Liver (tissue), 9 donors: Measurements from ENCODE around the gene BARX1. TPM values are rescaled to one million over a fixed set of nuclear protein-coding genes. Genes with fewer than 3 reads are reported as not detected.

Source experiments
- DNase-seq: peaks from one replicate; pipeline ENCODE4 v3.0.0-alpha.2; 2017; ENCODE audit warnings: low spot score
- H3K27ac ChIP-seq, 2 donors: one replicate each; pipeline ENCODE4 v1.7.0; 2013; ENCODE audit warnings: inconsistent platforms in 2 of 2, low read length in 2 of 2, control low read depth in 1 of 2, low read depth in 1 of 2, mild to moderate bottlenecking in 1 of 2
- H3K27me3 ChIP-seq, 4 donors: one replicate each; pipeline versions ENCODE4 v1.6.1 to v1.7.0; 2013; ENCODE audit warnings: low read length in 3 of 4, inconsistent platforms in 1 of 4, mild to moderate bottlenecking in 1 of 4, moderate library complexity in 1 of 4; ENCODE audit not compliant: control insufficient read depth in 4 of 4, insufficient read depth in 4 of 4
- H3K36me3 ChIP-seq, 4 donors: one replicate each; pipeline versions ENCODE4 v1.6.1 to v1.7.0; 2013; ENCODE audit warnings: low read length in 3 of 4, mild to moderate bottlenecking in 3 of 4, low read depth in 1 of 4, moderate library complexity in 1 of 4; ENCODE audit not compliant: control insufficient read depth in 4 of 4, insufficient read depth in 3 of 4
- H3K4me1 ChIP-seq, 4 donors: one replicate each; pipeline versions ENCODE4 v1.6.1 to v1.7.0; 2013; ENCODE audit warnings: low read length in 3 of 4, mild to moderate bottlenecking in 3 of 4, moderate library complexity in 1 of 4; ENCODE audit not compliant: control insufficient read depth in 4 of 4, insufficient read depth in 4 of 4
- H3K4me3 ChIP-seq, 3 donors: one replicate each; pipeline versions ENCODE4 v1.6.1 to v1.7.0; 2013; ENCODE audit warnings: low read length in 3 of 3, control low read depth in 1 of 3, low read depth in 1 of 3, mild to moderate bottlenecking in 1 of 3
- H3K9ac ChIP-seq, 2 donors: one replicate each; pipeline ENCODE4 v1.7.0; 2013; ENCODE audit warnings: low read length in 2 of 2, mild to moderate bottlenecking in 2 of 2, moderate library complexity in 2 of 2, control low read depth in 1 of 2, low read depth in 1 of 2
- H3K9me3 ChIP-seq, 4 donors: one replicate each; pipeline versions ENCODE4 v1.6.1 to v1.7.0; 2013; ENCODE audit warnings: low read length in 3 of 4; ENCODE audit not compliant: control insufficient read depth in 4 of 4
- EGR1 ChIP-seq, 2 donors: IDR thresholded peaks; 2 replicates each; pipeline ENCODE4 v1.6.1; 2016 to 2018; ENCODE audit warnings: antibody characterized with exemption in 2 of 2, low read depth in 2 of 2
- FOXA1 ChIP-seq: IDR thresholded peaks from 2 replicates; pipeline ENCODE4 v1.6.1; 2016; ENCODE audit warnings: antibody characterized with exemption
- FOXA2 ChIP-seq: IDR thresholded peaks from 2 replicates; pipeline ENCODE4 v1.6.1; 2016; ENCODE audit warnings: antibody characterized with exemption
- GABPA ChIP-seq, 2 donors: IDR thresholded peaks in 1 of 2; conservative IDR thresholded peaks in 1 of 2; 2 replicates each; pipeline ENCODE4 v1.6.1; 2016; ENCODE audit warnings: antibody characterized with exemption in 2 of 2, mild to moderate bottlenecking in 1 of 2, moderate library complexity in 1 of 2
- HNF4A ChIP-seq, 2 donors: conservative IDR thresholded peaks; 2 replicates each; pipeline ENCODE4 v1.6.1; 2016; ENCODE audit warnings: antibody characterized with exemption in 2 of 2, mild to moderate bottlenecking in 2 of 2
- JUND ChIP-seq, 2 donors: IDR thresholded peaks; 2 replicates each; pipeline ENCODE4 v1.6.1; 2016; ENCODE audit warnings: antibody characterized with exemption in 2 of 2
- NR2F2 ChIP-seq: IDR thresholded peaks from 2 replicates; pipeline ENCODE4 v1.6.1; 2016; ENCODE audit warnings: antibody characterized with exemption
- RXRA ChIP-seq, 2 donors: IDR thresholded peaks; 2 replicates each; pipeline ENCODE4 v1.6.1; 2017 to 2018; ENCODE audit warnings: antibody characterized with exemption in 2 of 2, mild to moderate bottlenecking in 1 of 2
- SP1 ChIP-seq: IDR thresholded peaks from 2 replicates; pipeline ENCODE4 v1.6.1; 2018; ENCODE audit warnings: antibody characterized with exemption, mild to moderate bottlenecking
- YY1 ChIP-seq: IDR thresholded peaks from 2 replicates; pipeline ENCODE4 v1.6.1; 2016; ENCODE audit warnings: antibody characterized with exemption, mild to moderate bottlenecking
- WGBS: extraction: QIAGEN DNeasy Blood & Tissue Kit; methylation state at CpG from one replicate; pipeline ENCODE4 v1.1.7; 2013; 5-methylcytosine and 5-hydroxymethylcytosine counted together
- polyA plus RNA-seq, 2 donors: library from polyadenylated mRNA; stranded (reverse) in 1 of 2; unstranded in 1 of 2; fragments of 200-250 nt in 1 of 2; fragments of >200 nt in 1 of 2; fragmentation: Nextera tagmentation in 1 of 2; extraction: Ambion mirVana in 1 of 2; gene quantifications; one replicate each; pipeline versions ENCODE4 v1.2.1 to v1.2.3, GENCODE V29; 2013 to 2015
- total RNA-seq, 2 donors: library from RNA; depleted of rRNA; stranded (reverse); fragments of >200 nt; gene quantifications; one replicate each; pipeline ENCODE4 v1.2.3, GENCODE V29; 2014
- TF ChIP-seq, protein P1 (sequence below): fragments of 150-350 bp; IDR thresholded peaks from 2 replicates; pipeline ENCODE4 v1.5.1; 2017; ENCODE audit warnings: improper control_type of control experiment, low read depth, low read length; ENCODE audit not compliant: missing input control
- TF ChIP-seq, protein P2 (sequence below): IDR thresholded peaks from 2 replicates; pipeline ENCODE4 v1.6.1; 2016; ENCODE audit warnings: antibody characterized with exemption, mild to moderate bottlenecking
- TF ChIP-seq, protein P3 (sequence below): IDR thresholded peaks from 2 replicates; pipeline ENCODE4 v1.6.1; 2016; ENCODE audit warnings: antibody characterized with exemption
- TF ChIP-seq, protein P4 (sequence below): IDR thresholded peaks from 2 replicates; pipeline ENCODE4 v1.6.1; 2016; ENCODE audit warnings: antibody characterized with exemption
- donor health status: healthy.
- donor health status: healthy.
- donor health status: healthy.
- donor health status: healthy.
- donor health status: healthy.

BARX1 gene
- total and polyA plus RNA-seq, 4 donors = not detected

DNA sequence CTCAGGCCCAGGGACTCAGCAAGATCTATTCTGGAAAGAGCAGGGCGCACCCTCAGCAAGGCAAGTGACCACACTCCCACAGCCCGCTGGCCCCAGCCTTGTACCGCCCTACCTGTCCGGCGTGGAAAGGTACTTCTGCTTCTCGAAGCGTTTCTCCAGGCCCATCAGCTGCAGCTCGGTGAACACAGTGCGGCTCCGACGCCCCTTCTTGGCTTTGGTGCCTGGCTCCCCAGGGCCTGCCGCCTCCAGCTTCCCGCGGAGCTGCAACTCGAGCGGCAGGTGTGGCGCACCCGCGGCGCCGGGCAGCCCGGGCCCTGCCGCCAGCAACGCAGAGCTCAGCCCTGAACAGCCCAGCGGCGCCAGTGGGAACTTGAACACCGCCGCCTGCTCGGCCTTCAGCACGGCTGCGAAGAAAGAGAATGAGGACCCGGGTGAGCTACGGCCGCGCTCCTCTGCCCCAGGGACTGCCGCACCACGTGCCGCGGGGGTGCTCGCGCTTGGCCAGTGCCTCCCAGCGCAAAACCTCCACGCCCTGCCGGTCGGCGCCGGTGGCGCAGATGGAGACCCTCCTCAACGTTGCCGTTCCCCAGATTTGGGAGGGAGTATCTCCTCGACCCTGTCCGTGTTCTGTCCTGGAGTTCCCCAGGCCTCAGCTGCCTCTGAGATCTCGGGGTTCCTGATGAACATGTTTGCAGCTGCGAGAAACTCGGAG is 2.2 kb downstream of the BARX1 start:
- no peaks in the 10 kb centered on the region for H3K9me3 ChIP-seq
- no peak for DNase-seq
- peaks cover 15 to 37% (median 26%) of the 10 kb centered on the region in 4 donors for H3K27me3 ChIP-seq
- no peak overlapping the region for H3K27ac ChIP-seq
- no peaks in the 10 kb centered on the region for H3K36me3 ChIP-seq
- H3K9ac ChIP-seq = no peak overlapping the region
- TF ChIP-seq EGR1 (IDR thresholded peaks at IDR 0.05; ENCODE audit: low read depth in 2 of 2) (no peak), GABPA (IDR thresholded peaks at IDR 0.05 in 1 of 2, conservative IDR thresholded peaks at IDR 0.05 in 1 of 2) (no peak), RXRA (IDR thresholded peaks at IDR 0.05) (no peak), HNF4A (conservative IDR thresholded peaks at IDR 0.05) (no peak), FOXA1 (no peak)
- TF ChIP-seq, protein P1, sequence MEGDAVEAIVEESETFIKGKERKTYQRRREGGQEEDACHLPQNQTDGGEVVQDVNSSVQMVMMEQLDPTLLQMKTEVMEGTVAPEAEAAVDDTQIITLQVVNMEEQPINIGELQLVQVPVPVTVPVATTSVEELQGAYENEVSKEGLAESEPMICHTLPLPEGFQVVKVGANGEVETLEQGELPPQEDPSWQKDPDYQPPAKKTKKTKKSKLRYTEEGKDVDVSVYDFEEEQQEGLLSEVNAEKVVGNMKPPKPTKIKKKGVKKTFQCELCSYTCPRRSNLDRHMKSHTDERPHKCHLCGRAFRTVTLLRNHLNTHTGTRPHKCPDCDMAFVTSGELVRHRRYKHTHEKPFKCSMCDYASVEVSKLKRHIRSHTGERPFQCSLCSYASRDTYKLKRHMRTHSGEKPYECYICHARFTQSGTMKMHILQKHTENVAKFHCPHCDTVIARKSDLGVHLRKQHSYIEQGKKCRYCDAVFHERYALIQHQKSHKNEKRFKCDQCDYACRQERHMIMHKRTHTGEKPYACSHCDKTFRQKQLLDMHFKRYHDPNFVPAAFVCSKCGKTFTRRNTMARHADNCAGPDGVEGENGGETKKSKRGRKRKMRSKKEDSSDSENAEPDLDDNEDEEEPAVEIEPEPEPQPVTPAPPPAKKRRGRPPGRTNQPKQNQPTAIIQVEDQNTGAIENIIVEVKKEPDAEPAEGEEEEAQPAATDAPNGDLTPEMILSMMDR = no peak
- TF ChIP-seq, protein P2, sequence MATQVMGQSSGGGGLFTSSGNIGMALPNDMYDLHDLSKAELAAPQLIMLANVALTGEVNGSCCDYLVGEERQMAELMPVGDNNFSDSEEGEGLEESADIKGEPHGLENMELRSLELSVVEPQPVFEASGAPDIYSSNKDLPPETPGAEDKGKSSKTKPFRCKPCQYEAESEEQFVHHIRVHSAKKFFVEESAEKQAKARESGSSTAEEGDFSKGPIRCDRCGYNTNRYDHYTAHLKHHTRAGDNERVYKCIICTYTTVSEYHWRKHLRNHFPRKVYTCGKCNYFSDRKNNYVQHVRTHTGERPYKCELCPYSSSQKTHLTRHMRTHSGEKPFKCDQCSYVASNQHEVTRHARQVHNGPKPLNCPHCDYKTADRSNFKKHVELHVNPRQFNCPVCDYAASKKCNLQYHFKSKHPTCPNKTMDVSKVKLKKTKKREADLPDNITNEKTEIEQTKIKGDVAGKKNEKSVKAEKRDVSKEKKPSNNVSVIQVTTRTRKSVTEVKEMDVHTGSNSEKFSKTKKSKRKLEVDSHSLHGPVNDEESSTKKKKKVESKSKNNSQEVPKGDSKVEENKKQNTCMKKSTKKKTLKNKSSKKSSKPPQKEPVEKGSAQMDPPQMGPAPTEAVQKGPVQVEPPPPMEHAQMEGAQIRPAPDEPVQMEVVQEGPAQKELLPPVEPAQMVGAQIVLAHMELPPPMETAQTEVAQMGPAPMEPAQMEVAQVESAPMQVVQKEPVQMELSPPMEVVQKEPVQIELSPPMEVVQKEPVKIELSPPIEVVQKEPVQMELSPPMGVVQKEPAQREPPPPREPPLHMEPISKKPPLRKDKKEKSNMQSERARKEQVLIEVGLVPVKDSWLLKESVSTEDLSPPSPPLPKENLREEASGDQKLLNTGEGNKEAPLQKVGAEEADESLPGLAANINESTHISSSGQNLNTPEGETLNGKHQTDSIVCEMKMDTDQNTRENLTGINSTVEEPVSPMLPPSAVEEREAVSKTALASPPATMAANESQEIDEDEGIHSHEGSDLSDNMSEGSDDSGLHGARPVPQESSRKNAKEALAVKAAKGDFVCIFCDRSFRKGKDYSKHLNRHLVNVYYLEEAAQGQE = no peak
- no peak overlapping the region for H3K4me3 ChIP-seq
- peaks cover 12 to 50% (median 40%) of the 10 kb centered on the region in 4 donors for H3K4me1 ChIP-seq
- WGBS = 4% methylated on average over 55 of the region's 55 CpGs

DNA sequence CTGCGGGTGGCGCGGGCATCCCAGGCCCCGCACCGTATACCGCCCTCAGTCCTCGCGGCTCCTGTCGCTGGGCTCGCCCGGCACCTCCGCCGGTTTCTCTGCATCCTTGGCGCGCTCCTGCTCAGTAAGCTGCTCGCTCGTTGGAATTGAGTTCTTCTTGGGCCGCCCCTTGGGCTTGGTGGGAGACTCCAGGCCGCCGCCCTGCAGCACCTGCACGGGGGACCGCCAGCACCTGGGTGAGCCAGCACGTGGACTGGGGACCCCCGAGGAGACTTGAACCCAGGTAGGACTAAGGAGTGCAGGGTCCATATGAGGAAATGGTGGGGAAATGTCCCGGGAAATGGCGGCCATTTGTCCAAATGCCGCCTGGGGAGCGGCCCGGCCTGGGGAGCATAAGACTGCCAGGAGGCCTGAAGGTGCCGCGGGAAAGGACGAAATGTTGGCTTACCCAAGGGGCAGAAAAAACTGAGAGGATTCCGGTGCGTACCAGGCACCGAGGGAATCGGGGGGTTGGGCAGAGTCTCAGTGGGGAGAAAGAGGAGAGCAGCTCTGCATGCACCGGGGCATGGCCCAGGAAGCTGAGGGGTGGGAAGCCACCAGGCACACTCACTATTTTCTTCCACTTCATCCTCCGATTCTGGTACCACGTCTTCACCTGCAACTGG is 2.9 kb downstream of the BARX1 start:
- Histone ChIP-seq H3K4me3 (peak overlapping the region in 1 of 3 donors; percentile 68), H3K9ac (no peak overlapping the region), H3K27me3 (peaks cover 16 to 37% (median 25%) of the 10 kb centered on the region in 4 donors), H3K36me3 (no peaks in the 10 kb centered on the region), H3K9me3 (no peaks in the 10 kb centered on the region), H3K27ac (no peak overlapping the region), H3K4me1 (peaks cover 12 to 50% (median 40%) of the 10 kb centered on the region in 4 donors)
- TF ChIP-seq GABPA (IDR thresholded peaks at IDR 0.05 in 1 of 2, conservative IDR thresholded peaks at IDR 0.05 in 1 of 2) (no peak), SP1 (no peak), RXRA (IDR thresholded peaks at IDR 0.05) (no peak), HNF4A (conservative IDR thresholded peaks at IDR 0.05) (no peak), NR2F2 (no peak), FOXA2 (no peak), JUND (IDR thresholded peaks at IDR 0.05) (no peak), YY1 (no peak), FOXA1 (no peak)
- TF ChIP-seq, protein P3, sequence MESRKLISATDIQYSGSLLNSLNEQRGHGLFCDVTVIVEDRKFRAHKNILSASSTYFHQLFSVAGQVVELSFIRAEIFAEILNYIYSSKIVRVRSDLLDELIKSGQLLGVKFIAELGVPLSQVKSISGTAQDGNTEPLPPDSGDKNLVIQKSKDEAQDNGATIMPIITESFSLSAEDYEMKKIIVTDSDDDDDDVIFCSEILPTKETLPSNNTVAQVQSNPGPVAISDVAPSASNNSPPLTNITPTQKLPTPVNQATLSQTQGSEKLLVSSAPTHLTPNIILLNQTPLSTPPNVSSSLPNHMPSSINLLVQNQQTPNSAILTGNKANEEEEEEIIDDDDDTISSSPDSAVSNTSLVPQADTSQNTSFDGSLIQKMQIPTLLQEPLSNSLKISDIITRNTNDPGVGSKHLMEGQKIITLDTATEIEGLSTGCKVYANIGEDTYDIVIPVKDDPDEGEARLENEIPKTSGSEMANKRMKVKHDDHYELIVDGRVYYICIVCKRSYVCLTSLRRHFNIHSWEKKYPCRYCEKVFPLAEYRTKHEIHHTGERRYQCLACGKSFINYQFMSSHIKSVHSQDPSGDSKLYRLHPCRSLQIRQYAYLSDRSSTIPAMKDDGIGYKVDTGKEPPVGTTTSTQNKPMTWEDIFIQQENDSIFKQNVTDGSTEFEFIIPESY = no peak
- TF ChIP-seq, protein P4, sequence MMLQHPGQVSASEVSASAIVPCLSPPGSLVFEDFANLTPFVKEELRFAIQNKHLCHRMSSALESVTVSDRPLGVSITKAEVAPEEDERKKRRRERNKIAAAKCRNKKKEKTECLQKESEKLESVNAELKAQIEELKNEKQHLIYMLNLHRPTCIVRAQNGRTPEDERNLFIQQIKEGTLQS = no peak
- DNase-seq = no peak
- WGBS = 6% methylated on average over 39 of the region's 39 CpGs
